HEK293T (cell line): ENCODE data around the gene TMEM97.

Source experiments
- CTCF ChIA-PET: fragments of 350-600 bp; formaldehyde crosslinking; extraction: SDS; loops from one replicate; lab custom pipeline; 2021; ENCODE audit warnings: antibody characterized with exemption, inconsistent platforms; lab: Yijun Ruan, JAX
- POLR2A ChIA-PET: fragments of 350-600 bp; formaldehyde crosslinking; extraction: SDS; loops from one replicate; lab custom pipeline; 2020; ENCODE audit warnings: antibody characterized with exemption, inconsistent platforms; lab: Yijun Ruan, JAX
- DNase-seq: peaks from one replicate; pipeline ENCODE4 v3.0.0; 2012; ENCODE audit warnings: mixed read lengths; ENCODE audit errors: extremely low spot score
- ARNT ChIP-seq: fragments of 450-650 bp; IDR thresholded peaks from 2 replicates; pipeline ENCODE4 v1.6.1; 2017; ENCODE audit warnings: mild to moderate bottlenecking
- BHLHE40 ChIP-seq: fragments of 450-650 bp; IDR thresholded peaks from 2 replicates; pipeline ENCODE4 v1.6.1; 2016; ENCODE audit warnings: mild to moderate bottlenecking, moderate library complexity, borderline replicate concordance
- CTBP1 ChIP-seq: fragments of 450-650 bp; IDR thresholded peaks from 2 replicates; pipeline ENCODE4 v1.6.1; 2016; ENCODE audit warnings: borderline replicate concordance
- ELF4 ChIP-seq: fragments of 450-650 bp; IDR thresholded peaks from 2 replicates; pipeline ENCODE4 v1.6.1; 2017; ENCODE audit warnings: antibody characterized with exemption
- FOXA1 ChIP-seq: fragments of 450-650 bp; IDR thresholded peaks from 2 replicates; pipeline ENCODE4 v1.6.1; 2016; ENCODE audit warnings: mild to moderate bottlenecking
- FOXK2 ChIP-seq: fragments of 450-650 bp; IDR thresholded peaks from 2 replicates; pipeline ENCODE4 v1.6.1; 2016; ENCODE audit warnings: mild to moderate bottlenecking
- FOXM1 ChIP-seq: fragments of 450-650 bp; IDR thresholded peaks from 2 replicates; pipeline ENCODE4 v1.6.1; 2017; ENCODE audit warnings: mild to moderate bottlenecking, borderline replicate concordance
- HDGF ChIP-seq: fragments of 450-650 bp; IDR thresholded peaks from 2 replicates; pipeline ENCODE4 v1.6.1; 2017; ENCODE audit warnings: antibody characterized with exemption, borderline replicate concordance
- L3MBTL2 ChIP-seq: fragments of 450-650 bp; conservative IDR thresholded peaks from 2 replicates; pipeline ENCODE4 v1.6.1; 2016; ENCODE audit warnings: mild to moderate bottlenecking
- LEF1 ChIP-seq: fragments of 450-650 bp; IDR thresholded peaks from 2 replicates; pipeline ENCODE4 v1.6.1; 2017; ENCODE audit warnings: mild to moderate bottlenecking, borderline replicate concordance
- NFRKB ChIP-seq: fragments of 450-650 bp; IDR thresholded peaks from 2 replicates; pipeline ENCODE4 v1.6.1; 2016; ENCODE audit warnings: mild to moderate bottlenecking, moderate library complexity
- PKNOX1 ChIP-seq: fragments of 450-650 bp; IDR thresholded peaks from 2 replicates; pipeline ENCODE4 v1.6.1; 2016
- SP1 ChIP-seq: fragments of 450-650 bp; IDR thresholded peaks from 2 replicates; pipeline ENCODE4 v1.6.1; 2017
- SUZ12 ChIP-seq: fragments of 450-650 bp; IDR thresholded peaks from 2 replicates; pipeline ENCODE4 v1.6.1; 2016; ENCODE audit warnings: mild to moderate bottlenecking
- TARDBP ChIP-seq: fragments of 450-650 bp; IDR thresholded peaks from 2 replicates; pipeline ENCODE4 v1.6.1; 2016
- ZNF384 ChIP-seq: fragments of 450-650 bp; IDR thresholded peaks from 2 replicates; pipeline ENCODE4 v1.6.1; 2016

Gene TMEM97

GRCh38 chr17:28330671-28331070 is 11.7 kb downstream of the TMEM97 start:
- no peak for DNase-seq
- no peak for TF ChIP-seq BHLHE40
- no peak for TF ChIP-seq ARNT
- TF ChIP-seq L3MBTL2 = no peak
- TF ChIP-seq NFRKB = no peak
- no peak for TF ChIP-seq ELF4
- no peak for TF ChIP-seq HDGF
- no peak for TF ChIP-seq ZNF384
- no peak for TF ChIP-seq TARDBP
- ChIA-PET CTCF (interaction anchor here (0.6 kb wide), 1 partner anchor 55 kb away, joined by 3 read pairs; no protein-coding TSS in a partner anchor), POLR2A (interaction anchor here (0.9 to 3.6 kb wide), 2 partner anchors 9 to 12 kb away, joined by 4 to 25 read pairs; partner anchors contain the start of gene TMEM97)

GRCh38 chr17:28331891-28332420 is 13.0 kb downstream of the TMEM97 start:
- TF ChIP-seq ELF4 (no peak), PKNOX1 (no peak), TARDBP (no peak)
- DNase-seq = no peak
- ChIA-PET POLR2A (interaction anchor here (3.6 kb wide), 1 partner anchor 13 kb away, joined by 25 read pairs; the partner anchor contains the start of gene TMEM97), CTCF (no interaction called here)

- TF ChIP-seq PKNOX1 = no peak
- TF ChIP-seq ZNF384 = no peak
- no peak for TF ChIP-seq SP1
- no peak for TF ChIP-seq ARNT
- TF ChIP-seq FOXA1 = no peak
- TF ChIP-seq ELF4 = no peak
- no peak for TF ChIP-seq TARDBP
- no peak for TF ChIP-seq SUZ12
- no peak for TF ChIP-seq FOXK2
- no peak for TF ChIP-seq NFRKB
- TF ChIP-seq HDGF = no peak
- TF ChIP-seq L3MBTL2 = no peak
- no peak for TF ChIP-seq FOXM1
- TF ChIP-seq CTBP1 = no peak
- TF ChIP-seq BHLHE40 = no peak
- TF ChIP-seq LEF1 = no peak
- POLR2A ChIA-PET = interaction anchor here (0.5 to 3.1 kb wide), 3 partner anchors 9 to 1040 kb away, joined by 3 to 20 read pairs (median 4); partner anchors contain the start of gene POLDIP2
- DNase-seq = no peak
- CTCF ChIA-PET = interaction anchor here (0.7 kb wide), 1 partner anchor 61 kb away, joined by 3 read pairs; no protein-coding TSS in a partner anchor
Observed at GRCh38 chr17:28333083-28333746, 14.2 kb downstream of the TMEM97 start.

DNA sequence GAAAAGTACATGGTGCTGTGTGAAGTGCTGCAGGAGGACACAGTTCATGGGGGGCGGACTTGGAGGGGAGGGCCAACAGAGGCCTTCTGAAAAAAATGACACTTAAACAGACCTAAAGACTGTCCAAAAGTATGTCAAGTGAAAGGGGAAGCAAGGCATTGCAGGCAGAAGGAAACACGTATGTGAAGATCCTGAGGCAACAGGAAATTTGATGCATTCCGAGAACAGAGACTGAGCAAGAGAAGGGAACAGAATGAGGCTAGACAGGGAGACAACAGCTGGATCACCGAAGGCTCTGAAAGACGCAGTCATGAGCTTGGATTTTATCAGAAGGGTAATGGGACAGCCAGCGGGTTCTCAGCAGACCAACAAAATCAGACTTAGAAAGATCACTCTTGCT is 15.2 kb downstream of the TMEM97 start:
- TF ChIP-seq TARDBP (no peak), ELF4 (no peak), ZNF384 (no peak), SP1 (no peak), HDGF (no peak), BHLHE40 (no peak), FOXM1 (no peak), LEF1 (no peak), SUZ12 (no peak), PKNOX1 (no peak), CTBP1 (no peak), FOXA1 (no peak), ARNT (no peak), L3MBTL2 (no peak), NFRKB (no peak), FOXK2 (no peak)
- ChIA-PET POLR2A (interaction anchor here (2.1 to 3.1 kb wide), 4 partner anchors 10 to 86 kb away, joined by 7 to 46 read pairs (median 18); partner anchors contain the start of gene TMEM97), CTCF (no interaction called here)
- no peak for DNase-seq

- CTCF ChIA-PET = interaction anchor here (0.9 to 1.9 kb wide), 3 partner anchors 11 to 32 kb away, joined by 3 to 8 read pairs (median 3); no protein-coding TSS in a partner anchor
- DNase-seq = no peak
- POLR2A ChIA-PET = interaction anchor here (0.8 to 3.1 kb wide), 18 partner anchors 10 to 617 kb away, joined by 3 to 59 read pairs (median 8); partner anchors contain the start of genes POLDIP2, SARM1, SEBOX and TMEM97
- TF ChIP-seq FOXM1 (no peak), HDGF (no peak), ARNT (no peak), TARDBP (no peak), CTBP1 (no peak), SUZ12 (no peak), BHLHE40 (no peak), SP1 (no peak), PKNOX1 (no peak), FOXK2 (no peak), ELF4 (no peak), LEF1 (no peak)
Observed at GRCh38 chr17:28334666-28335200, 15.7 kb downstream of the TMEM97 start.
